Inflammatory macrophage (primary cell): ENCODE data around the gene HSD3B2.

Experiments used
- DNase-seq, 2 donors: peaks; one replicate each; pipeline ENCODE4 v3.0.0-alpha.2; 2020 to 2022

The HSD3B2 gene

GRCh38 chr1:119397986-119398385, 17.0 kb upstream of the HSD3B2 start:
- no peak for DNase-seq

GRCh38 chr1:119404736-119405135, 10.2 kb upstream of the HSD3B2 start:
- DNase-seq = no peak

- DNase-seq = no peak
Measured at GRCh38 chr1:119409731-119410130, 5.2 kb upstream of the HSD3B2 start.

DNA sequence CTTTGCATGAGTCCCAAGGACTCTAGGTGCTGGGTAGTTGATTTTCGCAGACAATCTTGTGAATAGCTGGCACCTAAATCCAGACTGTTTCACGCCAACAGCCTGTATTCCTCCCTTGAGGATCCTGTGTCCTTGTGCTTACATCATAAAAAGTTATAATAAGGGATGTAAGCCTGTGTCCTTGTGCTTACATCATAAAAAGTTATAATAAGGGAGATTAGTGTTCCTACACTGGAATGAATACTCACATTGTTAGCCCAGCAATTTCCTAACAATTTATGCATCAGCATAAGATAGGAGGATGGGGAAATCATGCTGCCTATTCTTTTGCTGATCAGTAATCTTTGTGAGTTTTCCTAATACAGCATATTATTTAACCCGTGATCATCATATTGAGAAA, 4.0 kb upstream of the HSD3B2 start:
- DNase-seq = no peak

DNA sequence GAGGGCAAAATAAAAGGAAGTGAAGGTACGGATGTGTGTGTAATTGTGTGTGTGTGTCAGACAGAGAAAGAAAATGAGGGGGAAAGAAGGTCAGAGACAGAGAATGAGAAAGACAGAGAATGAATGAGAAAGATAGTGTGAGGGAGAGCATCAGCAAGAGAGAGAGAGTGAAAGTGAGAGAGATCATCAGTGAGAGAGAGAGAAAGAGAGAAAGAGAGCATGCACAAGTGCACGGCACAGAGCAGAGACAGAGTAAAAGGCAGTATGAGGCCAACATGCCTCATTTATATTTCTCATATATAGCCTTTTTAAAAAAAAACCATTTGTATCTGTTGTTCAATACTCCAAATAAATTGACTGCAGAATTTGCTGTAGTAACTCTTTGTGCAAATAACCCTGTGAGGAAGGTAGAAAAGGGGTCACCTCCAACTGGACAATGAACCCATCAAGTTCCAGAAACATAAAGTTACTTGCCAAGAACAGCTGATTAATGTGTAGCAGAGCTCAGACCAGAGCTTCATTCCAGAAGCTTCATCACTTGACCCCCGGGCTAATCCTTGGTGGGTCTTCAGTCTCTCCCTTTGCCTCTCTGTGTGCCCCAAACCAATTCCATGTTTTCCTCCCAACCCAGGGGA, 1.2 kb downstream of the HSD3B2 start:
- DNase-seq = no peak

GRCh38 chr1:119419109-119419508, 4.2 kb downstream of the HSD3B2 start:
- DNase-seq = no peak

DNA sequence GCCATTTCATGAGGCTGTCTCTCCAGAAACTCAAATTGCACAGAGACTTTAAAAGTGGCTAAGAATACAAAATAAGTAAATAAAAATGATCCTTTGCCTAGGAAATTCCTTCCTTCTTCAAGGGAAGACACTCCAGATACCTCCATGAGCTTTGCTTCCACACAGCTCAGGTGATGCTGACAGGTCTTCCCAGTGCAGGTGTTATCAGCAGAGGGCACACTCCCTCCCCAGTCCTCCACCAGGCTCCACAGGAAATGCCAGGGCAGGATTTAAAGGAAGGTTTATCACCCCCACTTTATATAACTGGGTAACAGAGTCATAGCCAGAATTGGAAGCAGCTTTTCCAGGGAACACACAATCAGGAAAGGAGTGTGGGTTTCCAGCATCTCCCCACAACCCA, 5.7 kb downstream of the HSD3B2 start:
- no peak for DNase-seq

DNA sequence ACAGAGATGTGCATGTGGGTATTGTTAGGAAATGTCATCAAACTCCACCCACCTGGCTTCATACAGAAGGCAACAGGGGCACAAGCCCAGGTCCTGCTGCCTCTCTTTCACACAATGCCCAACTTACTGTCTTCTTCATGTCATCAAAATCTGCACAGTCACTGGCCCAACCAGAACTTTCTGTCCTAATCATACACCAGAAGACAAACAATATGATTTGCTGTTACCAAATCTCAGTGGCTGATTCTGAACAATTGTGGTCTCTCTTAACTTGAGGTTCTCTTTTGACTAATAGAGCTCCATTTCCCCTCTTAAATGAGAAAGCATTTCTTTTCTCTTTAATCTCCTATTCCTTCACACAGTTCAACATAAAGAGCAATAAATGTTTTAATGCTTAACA, 7.7 kb downstream of the HSD3B2 start:
- DNase-seq = no peak

GRCh38 chr1:119428991-119429390, 14.0 kb downstream of the HSD3B2 start:
- DNase-seq = no peak

DNA sequence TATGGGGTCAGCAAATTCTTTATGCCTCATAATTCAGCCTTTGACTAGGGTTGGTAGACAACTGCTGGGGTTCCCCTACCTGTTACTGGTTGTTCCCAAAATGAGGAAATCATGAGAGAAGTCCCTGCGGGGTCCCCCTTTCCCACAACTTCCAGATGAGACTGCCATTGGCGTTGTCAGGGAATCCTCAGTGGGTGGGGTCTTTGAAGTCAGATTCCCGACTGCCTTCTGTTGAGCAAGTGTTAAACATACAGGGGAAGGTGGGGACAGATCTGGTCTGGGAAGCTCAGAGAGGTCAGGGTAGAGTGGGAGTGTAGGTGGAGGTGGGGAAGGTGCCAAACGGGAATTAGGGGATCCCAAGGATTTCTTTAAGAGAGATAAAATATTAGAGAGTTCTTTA, 14.7 kb downstream of the HSD3B2 start:
- no peak for DNase-seq

- no peak for DNase-seq
Measured at GRCh38 chr1:119430486-119430885, 15.5 kb downstream of the HSD3B2 start.

- DNase-seq = no peak
Measured at GRCh38 chr1:119431836-119432235, 16.9 kb downstream of the HSD3B2 start.

DNA sequence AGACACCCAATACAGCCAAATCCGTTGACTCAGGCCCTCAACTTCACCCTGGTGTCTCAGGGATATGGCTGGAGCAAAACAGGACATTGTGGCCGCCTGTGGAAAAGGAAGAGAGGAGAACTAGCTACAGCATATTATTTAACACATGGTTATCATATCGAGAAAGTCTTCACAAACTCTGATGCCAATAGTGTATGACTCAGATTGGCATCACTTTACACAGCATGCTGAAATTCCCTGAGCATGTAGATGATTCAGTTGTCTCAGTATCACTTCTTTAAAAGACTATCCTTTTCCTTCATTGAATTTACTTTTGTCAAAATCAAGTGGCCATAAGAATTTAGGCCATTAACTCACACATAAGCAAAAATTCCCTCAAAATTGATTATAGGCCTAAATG, 20.1 kb downstream of the HSD3B2 start:
- no peak for DNase-seq

DNA sequence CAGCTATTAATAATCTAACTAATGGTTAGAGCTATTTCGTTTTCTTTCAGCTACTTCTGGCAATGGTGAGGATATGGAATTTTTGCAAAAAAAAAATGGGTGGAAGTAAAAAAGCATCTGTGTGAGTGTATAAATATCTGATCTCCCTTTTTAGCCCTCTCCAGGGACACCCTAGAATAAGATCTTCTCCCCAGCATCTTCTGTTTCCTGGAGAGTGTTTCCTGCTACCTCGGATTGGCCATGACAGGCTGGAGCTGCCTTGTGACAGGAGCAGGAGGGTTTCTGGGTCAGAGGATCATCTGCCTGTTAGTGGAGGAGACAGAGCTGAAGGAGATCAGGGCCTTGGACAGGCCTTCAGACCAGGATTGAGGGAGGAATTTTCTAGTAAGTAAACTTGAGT, 23.8 kb downstream of the HSD3B2 start:
- DNase-seq = no peak

GRCh38 chr1:119440721-119441307, 25.9 kb downstream of the HSD3B2 start:
- DNase-seq = no peak

DNA sequence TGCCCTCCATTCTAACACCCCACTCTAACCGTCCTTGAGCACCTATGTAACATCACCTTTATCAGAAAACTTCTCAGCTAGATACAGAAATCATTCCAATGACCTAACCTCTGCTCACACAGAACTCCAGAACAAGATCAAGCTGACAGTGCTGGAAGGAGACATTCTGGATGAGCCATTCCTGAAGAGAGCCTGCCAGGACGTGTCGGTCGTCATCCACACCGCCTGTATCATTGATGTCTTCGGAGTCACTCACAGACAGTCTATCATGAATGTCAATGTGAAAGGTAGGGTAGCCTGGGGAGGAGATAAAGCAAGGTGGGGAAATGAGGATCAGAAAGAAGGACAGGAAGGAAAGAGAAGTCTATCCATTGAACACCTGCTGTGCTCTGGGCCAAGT, 27.8 kb downstream of the HSD3B2 start:
- no peak for DNase-seq

DNA sequence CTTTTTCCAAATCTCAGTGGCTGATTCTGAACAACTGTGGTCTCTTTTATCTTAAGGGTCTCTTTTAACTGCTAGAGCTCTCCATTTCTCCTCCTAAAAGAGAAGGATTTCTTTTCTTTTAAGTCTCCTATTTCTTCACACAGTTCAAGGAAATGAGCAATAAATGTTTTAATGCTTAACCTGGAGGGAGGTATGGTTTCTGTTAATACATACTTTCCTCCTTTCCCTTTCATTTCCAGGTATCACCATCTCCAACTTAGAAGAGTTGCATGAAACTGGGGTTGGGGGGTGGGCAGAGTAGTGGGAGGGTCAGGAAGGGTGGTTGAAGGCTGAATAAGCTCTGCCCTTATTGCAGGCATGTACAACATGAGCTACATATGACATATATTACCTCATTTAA, 31.4 kb downstream of the HSD3B2 start:
- DNase-seq = no peak

DNA sequence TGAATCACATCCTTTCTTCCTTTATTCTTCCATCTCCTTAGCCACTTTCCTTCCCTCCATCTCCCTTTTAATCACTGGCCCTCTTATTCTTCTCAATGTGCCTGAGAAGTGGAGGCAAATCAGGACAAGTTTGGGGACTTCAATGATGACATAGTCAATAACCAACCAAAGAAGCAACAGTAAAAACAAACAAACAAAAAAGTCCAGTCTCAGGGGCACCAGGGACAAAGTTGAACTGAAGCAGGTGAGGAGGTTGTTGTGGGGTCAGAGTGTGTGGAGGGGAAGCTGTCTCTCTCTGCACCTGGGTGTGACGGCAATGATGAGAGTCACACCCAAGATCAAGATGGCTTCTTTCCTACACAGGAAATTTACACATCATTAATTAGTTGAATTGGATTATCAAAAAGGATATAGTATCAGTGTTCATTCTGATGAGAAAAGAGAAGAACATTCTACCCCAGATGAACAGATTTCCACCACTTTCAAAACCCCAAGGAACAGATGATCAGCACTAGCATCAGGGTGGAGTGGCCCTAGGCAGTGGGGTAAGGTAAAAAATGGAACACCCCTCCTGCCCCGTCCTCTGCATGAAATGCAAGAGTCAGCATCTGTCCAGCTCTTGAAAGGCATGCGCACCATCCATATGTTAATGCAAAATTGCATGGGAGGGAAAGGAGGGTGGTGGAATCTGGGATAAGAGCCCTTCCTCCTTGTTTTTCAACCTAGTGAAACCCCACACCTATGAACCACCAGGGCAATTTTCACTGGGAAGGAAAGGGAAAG, 32.6 kb downstream of the HSD3B2 start:
- no peak for DNase-seq

DNA sequence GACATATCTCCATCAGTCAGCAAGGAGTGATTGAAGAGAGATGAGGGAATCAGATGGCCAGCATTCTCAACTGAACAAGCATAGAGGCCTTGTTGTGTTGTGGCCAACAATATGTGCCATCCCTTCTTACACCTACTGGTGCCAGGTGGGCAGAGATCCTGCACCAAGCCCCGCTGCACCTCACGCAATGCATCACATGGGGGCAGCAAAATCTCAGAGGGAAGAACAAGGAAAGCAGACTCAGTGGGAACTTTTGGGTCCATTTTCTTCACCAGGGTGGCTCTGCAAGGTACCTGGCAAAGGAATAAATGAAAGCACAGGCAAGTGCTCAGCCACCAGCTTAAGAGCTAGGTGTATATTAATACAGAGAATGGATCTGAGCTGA, 33.2 kb downstream of the HSD3B2 start:
- DNase-seq = no peak

- DNase-seq = no peak
Measured at GRCh38 chr1:119449971-119450370, 35.0 kb downstream of the HSD3B2 start.

- no peak for DNase-seq
Measured at GRCh38 chr1:119451158-119451557, 36.2 kb downstream of the HSD3B2 start.

DNA sequence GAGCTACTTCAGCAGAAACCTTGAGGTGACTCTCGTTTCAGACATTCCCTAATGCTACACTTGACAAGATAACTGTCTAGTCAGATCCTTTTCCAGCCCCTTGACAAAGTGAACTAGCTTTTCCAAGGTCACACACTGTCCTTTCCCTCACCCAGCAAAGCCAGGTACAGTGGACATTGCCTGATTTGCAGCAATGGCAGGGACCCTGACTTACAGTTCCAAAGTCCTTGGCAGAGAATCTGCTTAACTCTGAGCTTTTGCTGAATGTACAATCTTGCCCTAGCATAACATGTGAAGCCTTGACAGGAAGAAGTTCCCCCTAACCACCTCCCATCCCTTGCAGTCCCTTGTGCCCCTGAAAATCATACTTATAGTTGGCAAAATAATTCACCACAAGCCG, 37.1 kb downstream of the HSD3B2 start:
- DNase-seq = no peak

DNA sequence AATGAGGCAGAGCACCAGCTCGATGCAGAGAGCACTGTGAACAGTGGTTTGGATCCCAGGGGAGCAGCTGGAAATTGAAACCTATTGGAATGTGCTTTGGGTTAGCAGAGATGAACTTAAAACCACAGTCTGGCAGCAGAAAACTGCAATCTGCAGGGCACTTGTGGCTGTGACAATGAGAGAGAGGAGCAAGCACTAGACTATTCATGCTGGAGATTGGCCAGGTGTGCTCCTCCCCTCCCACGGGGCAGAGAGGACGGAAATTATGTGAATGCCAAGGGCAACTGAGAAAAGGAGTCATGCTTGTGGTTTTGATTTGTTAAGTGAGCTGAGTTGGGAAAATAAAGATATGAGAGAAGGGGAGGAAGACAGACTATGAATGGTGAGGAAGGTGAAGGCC, 38.1 kb downstream of the HSD3B2 start:
- DNase-seq = no peak

GRCh38 chr1:119462964-119463363, 48.0 kb downstream of the HSD3B2 start:
- no peak for DNase-seq
